Activated CD4-positive, alpha-beta T cell treated with anti-CD3 and anti-CD28 coated beads, Interleukin-10, Interleukin-2, amounts not matched to agents 100 ng/mL and 50 ng/mL, durations not matched to agents 16 hours and 8 hours (primary cell): ENCODE results near the gene NOM1.

Experiments used
- DNase-seq: peaks from one replicate; pipeline ENCODE4 v3.0.0-alpha.2; 2020

NOM1 gene

DNA sequence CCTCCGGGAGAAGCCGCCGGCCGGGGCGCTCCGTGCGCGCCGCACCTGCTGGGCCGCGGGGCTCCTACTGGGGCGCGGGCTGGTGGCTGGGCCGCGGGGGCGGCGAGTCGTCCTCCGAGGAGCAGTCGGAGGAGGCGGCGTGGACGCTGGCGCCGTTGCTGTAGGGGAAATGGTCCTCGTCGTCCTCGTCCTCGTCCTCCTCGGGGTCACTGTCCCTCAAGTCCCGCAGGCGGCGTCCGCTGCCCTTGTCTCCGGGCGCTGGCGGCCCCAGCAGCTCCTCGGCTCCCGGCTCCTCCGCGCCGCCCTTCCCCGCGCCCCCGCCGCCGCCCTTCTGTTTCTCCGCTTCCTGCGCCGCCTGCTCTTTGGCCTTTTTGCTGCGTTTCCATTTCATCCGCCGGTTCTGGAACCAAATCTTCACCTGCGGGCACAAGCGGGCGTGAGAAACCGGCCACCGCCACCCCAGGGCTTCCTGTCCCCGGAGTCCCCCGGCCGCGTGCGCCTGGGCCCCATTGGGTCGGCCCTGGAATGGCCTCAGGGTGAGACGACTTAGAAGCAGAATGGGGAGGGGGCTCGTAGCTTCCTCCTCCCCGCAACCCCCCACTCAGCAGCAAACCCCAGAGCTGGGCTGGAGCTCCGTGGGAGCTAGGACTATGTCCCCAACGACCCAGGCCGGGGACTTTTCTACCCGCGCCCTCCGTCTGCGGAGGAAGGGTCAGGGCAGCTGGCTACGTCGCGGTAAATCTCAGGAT, 56.1 kb downstream of the NOM1 start:
- no peak for DNase-seq

DNA sequence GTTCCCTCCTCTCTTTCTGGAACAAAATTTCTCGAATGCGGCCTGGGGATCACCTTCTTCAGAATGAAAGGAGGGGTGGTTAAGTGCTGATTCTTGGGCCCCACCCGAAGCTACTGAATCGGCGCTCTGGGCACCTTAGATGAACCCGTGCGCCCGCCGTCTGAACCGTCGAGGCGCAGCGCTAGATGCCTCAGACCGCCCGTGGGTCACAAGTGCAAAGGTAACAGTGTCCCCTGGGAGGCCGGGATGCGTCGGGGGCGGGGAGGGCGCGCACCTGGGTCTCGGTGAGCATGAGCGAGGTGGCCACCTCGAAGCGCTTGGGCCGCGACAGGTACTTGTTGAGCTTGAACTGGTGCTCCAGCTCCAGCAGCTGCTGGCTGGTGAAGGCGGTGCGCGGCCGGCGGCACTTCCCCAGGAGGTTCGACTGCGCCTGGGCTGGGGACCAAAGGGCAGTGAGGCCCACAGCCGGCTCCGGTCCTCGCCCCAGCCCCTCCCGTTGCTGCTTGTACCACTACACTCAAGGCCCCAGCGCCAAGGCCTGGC, 56.8 kb downstream of the NOM1 start:
- no peak for DNase-seq

DNA sequence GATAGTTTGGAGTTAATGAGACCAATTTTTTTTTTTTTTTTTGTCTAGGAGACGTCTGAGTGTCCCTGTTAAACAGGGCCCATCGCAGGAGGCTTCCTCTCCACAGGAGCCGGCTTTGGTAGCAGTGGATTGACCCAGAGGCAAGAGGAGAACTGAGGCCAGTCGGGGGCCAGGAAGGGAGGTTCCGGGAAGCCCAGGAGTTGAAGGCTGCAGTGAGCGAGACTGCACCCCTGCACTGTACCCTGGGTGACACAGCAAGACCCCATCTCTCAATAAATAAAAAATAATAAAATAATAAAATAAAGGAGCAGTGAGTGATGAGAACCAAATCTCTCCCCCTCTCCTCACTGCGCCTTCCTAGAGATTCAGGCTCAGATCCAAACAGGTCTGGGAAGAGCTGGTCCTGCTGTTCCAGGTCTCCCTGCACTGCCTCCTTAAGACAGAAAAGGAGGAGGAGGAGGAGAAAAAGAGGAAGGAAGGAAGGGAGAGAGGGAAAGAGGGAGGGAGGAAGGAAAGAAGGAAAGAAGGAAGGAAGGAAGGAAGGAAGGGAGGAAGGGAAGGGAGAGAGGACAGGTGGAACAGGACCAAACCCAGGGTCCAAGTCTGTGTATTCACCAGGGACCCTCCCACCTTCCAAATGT, 57.4 kb downstream of the NOM1 start:
- no peak for DNase-seq

DNA sequence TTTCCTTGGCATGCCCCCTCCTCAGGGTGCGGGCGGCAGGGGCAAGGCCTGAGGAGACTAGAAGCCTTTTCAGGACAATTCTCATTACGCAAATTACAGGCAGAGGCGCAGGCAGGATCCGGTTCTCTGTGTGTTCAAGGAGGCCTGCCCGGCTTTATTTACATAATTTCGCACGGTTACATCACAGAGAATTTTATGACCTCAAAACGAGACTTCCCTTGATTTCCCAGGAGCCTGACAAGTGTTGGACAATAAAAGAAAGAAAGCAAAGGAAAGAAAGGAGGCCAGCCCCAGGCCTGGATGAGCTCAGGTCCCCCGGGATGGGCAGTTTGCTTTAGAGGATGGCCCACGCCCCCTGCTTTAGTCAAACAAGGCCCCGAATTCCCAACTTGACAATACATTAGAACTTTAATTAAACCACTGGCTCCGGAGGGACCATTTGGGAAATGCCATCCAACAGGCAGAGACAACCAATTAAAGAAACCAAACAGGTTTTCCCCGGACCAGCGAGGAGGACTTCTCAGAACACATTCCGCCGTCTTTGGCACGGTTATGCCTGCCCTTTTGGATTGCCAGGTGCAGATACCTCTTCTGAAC, 58.1 kb downstream of the NOM1 start:
- no peak for DNase-seq

DNA sequence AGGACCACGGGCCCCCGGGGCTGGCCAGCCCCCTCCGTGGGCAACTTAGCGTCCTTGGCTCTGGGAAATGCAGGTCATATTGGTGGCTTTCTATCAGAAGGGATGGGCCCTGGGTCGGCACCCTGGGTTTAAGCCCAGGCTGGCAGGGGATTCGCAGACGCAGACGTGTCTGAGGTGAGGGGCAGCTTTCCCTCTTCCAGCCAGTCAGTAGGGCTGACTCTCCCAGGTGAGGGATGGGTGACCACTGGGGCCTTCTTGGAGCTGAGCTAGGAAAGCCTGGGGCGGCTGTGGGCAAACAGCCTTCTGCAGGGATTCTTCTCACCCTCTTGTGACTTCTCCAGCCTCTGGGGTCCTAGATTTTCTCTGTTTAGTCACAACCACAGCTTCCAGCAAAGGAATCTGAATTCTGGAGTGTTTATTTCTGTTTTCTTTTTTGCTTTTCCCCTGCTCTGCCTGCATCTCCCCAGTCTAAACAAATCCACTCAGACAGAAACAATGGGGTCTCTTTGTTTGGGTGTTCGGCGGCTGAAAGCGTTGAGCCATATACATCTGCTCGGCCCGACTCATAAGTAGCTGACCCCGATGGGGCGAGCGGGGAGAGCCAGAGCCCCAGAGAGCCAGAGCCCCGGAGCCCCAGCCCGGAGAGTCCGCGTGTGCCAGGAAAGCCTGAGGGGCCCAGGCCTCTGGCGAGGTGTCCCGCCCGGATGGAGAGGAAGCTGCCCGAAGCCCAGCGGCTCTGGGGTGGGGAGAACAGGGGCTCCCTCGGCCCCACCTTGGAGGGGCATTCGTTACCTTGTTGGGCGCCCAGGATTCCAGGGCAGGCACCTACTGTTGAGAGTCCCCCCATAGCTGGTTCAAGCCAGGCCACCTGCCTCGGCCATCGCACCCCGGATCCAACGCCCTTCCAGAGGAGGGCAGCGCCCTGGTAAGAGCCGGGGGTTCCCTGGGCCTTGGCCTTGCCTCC, 59.0 kb downstream of the NOM1 start:
- DNase-seq = no peak

DNA sequence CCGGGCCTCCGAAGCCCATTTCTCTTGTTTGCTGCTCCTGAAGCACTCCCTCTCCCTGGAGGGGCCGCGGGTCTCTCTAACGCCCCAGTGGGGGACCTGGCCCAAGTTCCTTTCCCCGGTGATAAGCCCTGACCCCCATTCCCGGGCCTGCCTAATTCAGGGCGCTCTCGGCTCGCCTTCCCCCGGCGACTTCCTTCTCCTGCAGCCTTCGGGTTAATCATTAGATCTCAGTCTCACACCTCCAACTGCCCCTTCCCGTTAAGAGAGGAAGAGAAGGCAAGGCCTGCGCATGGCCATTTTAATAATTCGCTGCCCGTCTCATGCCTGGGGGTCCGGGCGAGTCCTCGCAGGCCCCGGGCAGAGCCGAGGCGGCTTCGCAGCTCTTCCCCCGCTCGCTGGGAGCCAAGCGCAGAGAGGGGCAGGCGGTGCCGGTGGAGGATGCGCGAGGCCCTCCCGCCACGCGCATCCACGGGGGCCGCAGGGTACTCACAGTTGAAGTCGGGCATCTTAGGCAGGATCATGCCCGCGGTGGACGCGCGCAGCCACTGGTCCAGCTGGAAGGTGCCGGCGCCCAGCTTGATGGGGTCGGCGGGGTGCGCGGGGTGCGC, 59.8 kb downstream of the NOM1 start:
- DNase-seq = no peak

DNA sequence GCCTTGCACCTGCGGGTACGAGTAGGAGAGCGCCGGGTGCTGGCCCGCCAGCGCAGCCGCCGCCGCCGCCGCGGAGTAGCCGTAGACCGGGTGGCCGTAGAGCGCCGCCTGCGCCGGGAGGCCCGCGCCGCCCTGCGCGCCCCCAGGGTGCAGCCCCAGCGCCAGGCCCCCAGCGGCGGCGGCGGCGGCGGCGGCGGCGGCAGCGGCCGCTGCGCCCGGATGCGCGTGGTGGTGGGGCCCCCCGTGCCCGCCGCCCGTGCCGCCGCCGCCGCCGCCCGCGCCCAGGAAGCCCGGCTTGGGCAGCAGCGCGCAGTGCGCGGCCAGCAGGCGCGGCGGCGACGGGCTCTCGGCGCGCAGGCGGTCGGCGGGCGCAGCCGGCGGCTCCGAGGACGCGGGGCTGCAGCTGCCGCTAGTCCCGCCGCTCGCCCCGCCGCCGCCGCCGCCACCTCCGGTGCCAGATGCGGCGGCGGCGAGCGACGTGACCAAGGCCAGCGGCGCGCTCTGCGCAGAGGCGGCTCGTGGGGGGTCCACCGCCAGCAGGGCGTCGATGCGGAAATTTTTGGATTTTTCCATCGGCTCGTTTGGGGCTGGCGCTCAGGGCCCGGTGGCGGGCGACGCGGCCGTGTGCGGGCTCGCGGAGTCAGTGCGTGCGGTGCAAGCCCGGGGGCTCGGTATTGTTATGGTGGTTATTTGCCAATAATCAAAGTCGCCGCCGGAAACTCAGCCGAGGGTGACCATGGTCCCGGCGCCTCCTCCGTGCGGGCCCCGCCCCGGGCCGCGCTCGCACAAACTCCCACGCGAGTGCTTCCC, 60.5 kb downstream of the NOM1 start:
- no peak for DNase-seq

DNA sequence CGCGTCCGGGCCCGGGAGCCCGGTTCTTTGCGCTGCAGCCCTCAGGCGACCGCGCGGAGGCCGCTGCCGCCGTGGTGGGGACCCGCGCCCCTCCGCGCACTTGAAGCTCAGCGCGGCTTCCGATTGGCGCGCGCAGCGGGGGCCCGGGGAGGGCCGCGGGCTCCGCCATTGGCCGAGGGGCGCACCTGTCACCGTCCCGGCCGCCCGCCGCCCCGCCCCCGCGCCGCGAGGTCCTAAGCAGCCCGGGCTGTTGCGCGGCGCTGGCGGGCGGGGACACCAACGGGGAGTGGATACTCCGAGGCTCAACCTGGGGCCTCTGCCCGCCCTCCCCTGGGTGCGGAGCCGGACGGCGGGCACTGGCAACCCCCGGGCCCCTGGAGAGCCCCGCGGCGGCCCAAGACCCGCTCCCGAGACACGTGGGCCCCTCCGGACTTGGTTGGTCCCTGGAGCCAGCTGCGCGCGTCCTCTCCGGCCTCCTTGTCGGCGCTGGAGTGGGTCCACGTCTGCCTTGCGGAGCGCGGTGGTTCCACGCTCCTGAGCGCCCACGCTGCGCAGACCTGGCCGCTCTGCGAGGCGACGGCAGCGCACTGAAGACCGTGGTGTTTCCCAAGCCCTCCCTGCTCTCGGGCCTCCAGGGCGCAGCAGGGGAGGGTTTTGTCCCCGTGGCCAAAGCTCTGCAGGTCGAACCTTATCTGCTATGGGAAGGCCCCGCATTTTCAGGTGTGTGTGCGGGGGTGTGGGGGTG, 61.2 kb downstream of the NOM1 start, which contains the start of gene MNX1:
Gene MNX1 (minus strand): TSS at position 76 of the 745 bp plus-strand sequence. CDS start 313 bp downstream, outside the sequence.
- peak; percentile 56 for DNase-seq

DNA sequence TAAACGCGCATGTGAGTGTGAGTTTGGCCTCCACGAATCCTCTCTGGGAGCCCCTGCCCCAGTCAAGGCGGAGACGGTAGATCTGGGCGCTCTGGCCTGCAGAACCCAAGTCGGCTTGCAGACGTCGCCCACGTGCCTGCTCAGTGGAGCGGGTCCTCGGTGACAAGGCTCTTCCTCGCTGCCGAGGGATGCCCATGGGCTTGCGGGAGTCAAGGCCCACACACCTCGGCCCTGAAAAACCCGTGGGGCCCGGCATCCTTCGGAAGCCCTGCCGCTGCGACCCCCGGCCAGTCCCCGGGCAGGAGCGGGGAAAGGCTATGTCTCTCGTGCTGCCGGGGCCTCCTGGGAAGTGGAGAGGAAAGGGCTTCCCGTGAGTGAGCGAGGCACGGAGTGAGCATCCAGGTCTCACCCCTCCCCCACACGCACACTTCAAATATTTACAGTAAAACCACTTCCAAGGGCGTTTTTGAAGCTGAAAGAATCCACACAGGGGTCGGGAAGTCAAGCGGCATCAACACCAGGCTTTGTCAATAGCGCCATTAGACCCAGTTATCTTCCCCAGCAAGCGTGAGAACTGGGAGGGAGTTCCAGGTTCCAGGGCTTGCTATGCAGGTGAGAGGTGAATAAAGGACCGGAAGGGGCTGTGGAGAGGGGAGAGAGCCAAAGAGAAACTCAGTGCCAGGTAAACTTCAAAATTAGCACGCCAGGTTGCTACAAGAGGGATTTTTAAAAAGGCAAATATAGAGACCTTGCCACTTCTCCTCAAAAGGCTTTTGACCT, 62.0 kb downstream of the NOM1 start:
- no peak for DNase-seq

DNA sequence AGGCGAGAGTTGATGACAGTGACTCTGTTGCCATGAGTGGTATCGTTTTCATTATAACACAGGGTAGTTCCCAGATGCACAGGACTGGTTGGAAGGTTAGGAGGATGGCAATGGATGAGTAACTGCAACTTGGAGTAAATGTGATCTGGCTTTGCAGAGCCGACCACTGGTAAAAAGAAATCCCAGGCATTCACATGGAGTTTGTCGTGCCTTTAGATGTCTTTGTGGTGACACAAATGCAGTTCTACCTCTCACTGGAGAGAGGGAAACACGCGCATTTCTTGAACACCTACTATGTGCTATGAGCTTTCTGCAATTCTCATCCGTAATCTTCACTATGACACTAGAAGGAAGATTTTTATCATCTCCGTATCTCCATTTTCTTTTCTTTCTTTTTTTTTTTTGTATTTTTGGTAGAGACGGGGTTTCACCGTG, 62.6 kb downstream of the NOM1 start:
- no peak for DNase-seq

DNA sequence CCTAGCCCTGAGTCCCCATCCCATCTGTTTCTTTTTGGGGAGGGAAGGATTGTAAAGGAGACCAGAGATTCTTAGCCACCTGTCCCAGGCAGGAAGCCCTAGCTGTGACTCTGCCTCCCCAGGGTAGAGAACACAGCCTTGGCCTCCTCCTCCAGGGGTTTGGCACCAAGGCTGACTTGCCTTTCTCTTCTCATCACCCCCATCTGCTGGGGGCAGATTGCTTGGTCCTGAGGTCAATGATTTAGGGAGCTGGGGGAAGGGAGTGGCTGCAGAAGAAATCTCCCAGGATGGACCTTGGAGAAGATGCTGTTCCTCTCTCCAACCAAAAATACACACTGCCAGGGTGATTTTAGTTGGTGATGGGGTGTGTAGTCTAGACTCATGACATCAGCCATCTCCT, 63.6 kb downstream of the NOM1 start:
- DNase-seq = no peak

DNA sequence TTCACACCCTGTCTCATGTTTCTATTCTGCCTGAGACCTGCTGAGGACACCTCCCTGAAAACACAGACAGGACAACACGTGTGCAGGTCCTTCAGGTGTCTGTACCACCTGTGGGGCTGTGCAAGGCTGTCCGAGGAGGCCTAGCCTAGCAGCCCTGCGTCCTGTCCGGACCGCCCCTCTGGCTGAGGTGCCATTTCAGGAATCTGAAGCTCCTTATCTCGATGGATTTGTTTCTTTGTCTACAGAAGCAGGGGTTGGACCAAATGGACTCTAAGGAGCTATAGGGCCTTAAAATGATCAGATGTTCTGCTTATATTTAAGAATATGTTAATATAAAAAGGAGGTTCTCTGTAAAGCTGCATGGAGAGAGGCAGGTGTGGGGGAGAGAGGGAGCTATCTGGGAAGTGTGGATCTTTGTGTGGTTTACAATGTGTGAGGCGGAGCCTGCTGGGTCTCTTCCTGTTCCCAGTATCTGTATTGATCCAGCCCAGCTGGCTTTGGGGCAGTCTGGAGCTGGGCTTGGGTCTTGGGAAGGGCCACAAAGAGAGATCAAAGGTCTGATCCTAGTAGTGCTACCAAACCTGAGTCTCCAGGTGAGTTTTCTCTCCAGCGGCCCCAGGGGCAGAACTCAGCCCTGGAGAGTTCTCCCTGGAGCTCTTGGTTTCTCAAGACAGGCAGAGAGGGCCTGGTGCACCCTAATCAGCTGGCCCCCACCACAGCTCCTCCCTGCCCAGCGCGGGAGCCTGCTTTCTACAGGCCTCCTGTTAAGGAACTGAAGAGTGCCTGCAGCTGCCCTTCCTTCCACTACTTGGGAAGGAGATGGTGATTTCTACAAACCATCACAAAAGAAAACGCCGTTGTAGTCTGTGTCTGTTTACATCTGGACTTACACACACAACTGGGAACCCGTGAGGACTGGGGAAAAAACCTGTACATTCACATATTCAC, 64.4 kb downstream of the NOM1 start:
- DNase-seq = no peak

DNA sequence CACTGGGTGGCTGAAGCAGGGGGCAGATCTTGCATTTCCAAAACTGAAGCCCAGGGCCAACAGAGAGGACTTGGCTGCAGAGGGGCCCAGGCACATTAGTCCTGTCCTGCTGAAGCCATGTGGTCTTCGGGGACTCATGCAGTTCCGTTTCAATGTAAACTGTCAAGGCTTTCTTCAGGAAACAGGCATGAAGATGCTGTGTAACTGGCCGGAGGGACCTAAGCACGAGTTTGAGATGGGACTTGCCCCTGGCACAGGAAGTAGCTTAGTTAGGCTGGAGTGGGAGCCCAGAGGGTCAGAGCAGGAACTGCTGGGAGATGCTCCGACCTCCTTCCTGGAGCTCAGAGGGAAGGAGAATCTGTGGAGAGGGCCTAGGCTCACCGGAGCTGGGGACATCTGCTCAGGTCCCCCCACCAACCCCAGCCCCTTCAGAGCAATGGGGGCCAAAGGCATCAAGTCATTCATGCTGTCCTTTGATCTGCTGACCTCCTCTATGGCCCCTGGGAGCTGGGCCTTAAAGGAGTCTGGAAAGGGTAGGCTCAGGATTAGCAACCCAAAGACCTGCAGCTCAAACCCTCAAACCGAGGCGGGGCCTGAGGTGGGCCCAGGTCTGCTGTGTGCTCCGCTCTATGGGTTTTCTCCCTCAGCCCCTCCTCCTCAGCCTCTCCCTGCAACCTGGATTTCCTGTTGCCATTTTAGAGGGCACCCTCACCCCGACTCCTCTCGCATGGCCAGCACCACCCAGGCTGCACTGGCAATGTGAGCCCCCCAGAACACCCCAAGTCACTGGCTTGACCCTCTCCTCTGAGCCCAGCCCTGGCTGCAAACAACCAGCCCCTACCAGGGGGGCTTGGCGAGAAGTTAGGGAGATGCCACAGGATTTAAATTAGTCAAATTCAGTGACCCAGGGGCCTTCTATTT, 65.4 kb downstream of the NOM1 start:
- DNase-seq = no peak

DNA sequence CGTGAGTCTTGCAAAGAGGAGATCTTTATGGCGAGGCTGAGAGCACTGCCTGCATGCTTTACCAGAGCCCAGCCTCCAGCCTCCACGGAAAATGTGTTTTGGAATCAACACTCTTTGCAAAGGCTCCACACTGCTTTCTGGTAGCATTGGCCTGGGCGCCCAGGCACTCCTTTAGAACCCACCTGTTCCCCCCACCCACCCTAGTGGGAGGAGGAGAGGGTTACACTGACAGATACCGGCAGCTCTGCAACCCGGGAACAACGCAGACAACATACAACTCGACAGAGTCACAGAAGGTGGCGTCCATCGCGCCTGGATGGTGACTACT, 66.5 kb downstream of the NOM1 start:
- DNase-seq = no peak

DNA sequence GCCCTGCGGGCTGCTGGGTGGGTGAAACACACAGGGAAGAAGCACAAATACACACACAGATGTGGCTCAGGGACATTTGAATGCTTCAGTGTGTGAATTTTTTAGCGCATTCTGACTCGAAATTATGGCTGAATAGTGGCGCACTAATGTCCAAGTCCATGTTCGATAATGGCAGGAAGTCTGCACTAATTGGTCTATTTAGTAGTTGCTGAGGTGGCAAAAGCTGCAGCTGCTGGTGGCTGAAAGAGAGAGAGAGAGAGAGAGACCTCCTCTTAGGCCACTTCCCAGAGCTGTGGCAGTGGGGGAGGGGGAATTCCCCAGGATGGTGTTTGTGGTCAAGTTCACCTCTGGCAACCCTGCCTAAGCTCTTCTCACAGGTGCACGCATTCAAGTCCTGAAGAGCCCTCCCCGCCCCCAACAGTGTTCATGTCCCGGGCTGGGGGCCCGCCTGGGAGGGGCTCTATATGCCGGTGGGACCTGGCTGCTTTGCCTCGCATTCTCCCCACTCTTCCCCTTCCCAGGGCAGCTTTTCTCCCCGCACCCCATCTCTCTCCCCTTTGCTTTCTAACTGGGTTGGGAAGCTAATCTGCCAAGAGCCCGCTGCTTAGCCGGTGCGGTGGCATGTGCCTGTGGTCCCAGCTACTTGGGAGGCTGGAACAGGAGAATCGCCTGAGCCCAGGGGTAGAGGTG, 67.0 kb downstream of the NOM1 start:
- DNase-seq = peak; percentile 49

DNA sequence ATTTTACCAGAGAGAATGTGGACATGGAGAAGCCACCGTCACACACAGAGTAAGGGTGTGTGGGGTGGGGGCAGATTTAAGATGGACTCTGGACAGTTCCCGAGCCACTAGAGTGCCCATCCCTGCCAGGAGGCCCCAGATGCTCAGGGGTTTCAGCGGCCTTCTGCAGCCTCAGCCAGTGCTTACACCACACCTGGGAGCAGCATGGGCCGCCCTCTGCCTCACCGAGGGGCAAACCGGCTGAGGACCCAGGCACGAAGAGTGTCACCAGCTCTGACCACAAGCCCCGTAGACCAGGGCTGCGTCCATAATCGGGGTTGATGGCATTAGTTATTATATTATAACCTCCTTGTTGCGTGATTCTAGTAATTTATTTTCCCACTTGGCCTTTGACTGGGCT, 67.6 kb downstream of the NOM1 start:
- no peak for DNase-seq
